K562 (cell line): ENCODE results near the gene ARHGEF9. TPM values are rescaled to one million over a fixed set of nuclear protein-coding genes. Genes with fewer than 3 reads are reported as not detected.

Experiments used
- ATAC-seq: fragments of 200-7000 bp; cut with Tn5 transposase; 3 replicates; pipeline ENCODE4 v1.9.1; 2020; ENCODE audit warnings: moderate library complexity
- BruUV-seq: library from RNA; stranded (reverse); fragments of 400-500 nt; replicated peaks from 2 replicates; lab custom pipeline; 2021; lab: Mats Ljungman, UMichigan
- CTCF ChIA-PET: fragments of 300-600 bp; formaldehyde crosslinking; extraction: SDS; loops from one replicate; lab custom pipeline; 2021; ENCODE audit warnings: low intra/inter-chr PET ratio; lab: Yijun Ruan, JAX
- POLR2A ChIA-PET: fragments of 300-600, 350-650 bp; sonication (Branson Sonifier 250); formaldehyde crosslinking; extraction: SDS; loops from one replicate; lab custom pipeline; 2021; ENCODE audit warnings: antibody characterized with exemption, inconsistent platforms; lab: Yijun Ruan, JAX
- DNase-seq, 4 experiments: peaks; one replicate each; pipeline versions ENCODE4 v3.0.0 to v3.0.0-alpha.2; 2011 to 2018; ENCODE audit warnings: low spot score in 3 of 4, mixed read lengths in 3 of 4; ENCODE audit errors: extremely low read depth in 1 of 4
- FAIRE-seq: peaks from 2 replicates; lab custom pipeline; 2011; peaks lifted over from hg19 to GRCh38; lab: Jason Lieb, UNC
- H2AFZ ChIP-seq: 2 replicates; pipeline ENCODE4 v1.6.0; 2011; ENCODE audit warnings: low read depth, low read length, control low read depth, inconsistent platforms
- H3K27ac ChIP-seq: fragments of 200-600 bp; 3 replicates; pipeline ENCODE4 v1.8.0; 2011; ENCODE audit warnings: low read depth, mild to moderate bottlenecking, control low read depth, inconsistent platforms, low read length, moderate library complexity, mixed read lengths; ENCODE audit errors: extremely low read depth
- H3K27me3 ChIP-seq, 2 experiments: fragments of 300-600 bp in 1 of 2; 2 replicates in 1 of 2; 3 replicates in 1 of 2; pipeline versions ENCODE4 v1.6.0 to v1.8.0; 2011; ENCODE audit warnings: inconsistent platforms in 2 of 2, low read length in 2 of 2, mild to moderate bottlenecking in 1 of 2, mixed read lengths in 1 of 2, moderate library complexity in 1 of 2; ENCODE audit not compliant: control insufficient read depth in 2 of 2, insufficient read depth in 2 of 2
- H3K36me3 ChIP-seq: fragments of 300-600 bp; 3 replicates; pipeline ENCODE4 v1.8.0; 2011; ENCODE audit warnings: mild to moderate bottlenecking, low read length, inconsistent platforms; ENCODE audit not compliant: control insufficient read depth, insufficient read depth
- H3K4me1 ChIP-seq, 2 experiments: fragments of 200-600 bp in 1 of 2; replicated peaks in 1 of 2; 2 replicates in 1 of 2; 3 replicates in 1 of 2; pipeline versions ENCODE4 v1.5.1 to v1.8.0; 2011; ENCODE audit warnings: inconsistent platforms in 2 of 2, low read length in 2 of 2, mild to moderate bottlenecking in 1 of 2, mixed read lengths in 1 of 2, moderate library complexity in 1 of 2; ENCODE audit not compliant: control insufficient read depth in 2 of 2, insufficient read depth in 2 of 2
- H3K4me2 ChIP-seq: 2 replicates; pipeline ENCODE4 v1.6.1; 2011; ENCODE audit warnings: low read length, control low read depth, inconsistent platforms, mixed read lengths; ENCODE audit not compliant: insufficient read depth
- H3K4me3 ChIP-seq: fragments of 200-600 bp; sonication (generic), shearing (Covaris generic); 2 replicates; pipeline ENCODE4 v1.5.1; 2016; ENCODE audit warnings: control low read depth, inconsistent platforms
- H3K79me2 ChIP-seq: fragments of 200-600 bp; 3 replicates; pipeline ENCODE4 v1.8.0; 2011; ENCODE audit warnings: low read length, inconsistent platforms; ENCODE audit not compliant: control insufficient read depth, insufficient read depth
- H3K9ac ChIP-seq, 2 experiments: 2 replicates each; pipeline versions ENCODE4 v1.6.0 to v1.6.1; 2011; ENCODE audit warnings: low read depth in 2 of 2, low read length in 2 of 2, control low read depth in 1 of 2, inconsistent platforms in 1 of 2, mild to moderate bottlenecking in 1 of 2, mixed read lengths in 1 of 2; ENCODE audit not compliant: insufficient read depth in 1 of 2
- H3K9me1 ChIP-seq: one replicate; pipeline ENCODE4 v1.6.0; 2011; ENCODE audit warnings: inconsistent platforms, mild to moderate bottlenecking, low read length, moderate library complexity; ENCODE audit not compliant: control insufficient read depth, insufficient read depth
- H3K9me3 ChIP-seq: replicated peaks from 2 replicates; pipeline ENCODE4 v1.5.1; 2011; ENCODE audit warnings: low read depth, low read length, inconsistent platforms; ENCODE audit not compliant: control insufficient read depth, insufficient read depth
- H4K20me1 ChIP-seq: replicated peaks from 2 replicates; pipeline ENCODE4 v1.6.1; 2011; ENCODE audit warnings: low read length, inconsistent platforms, mixed read lengths; ENCODE audit not compliant: control insufficient read depth, insufficient read depth
- CEBPZ ChIP-seq: fragments of 150-350 bp; IDR thresholded peaks from 2 replicates; pipeline ENCODE4 v1.6.1; 2014; ENCODE audit warnings: low read depth, mild to moderate bottlenecking, low read length, borderline replicate concordance
- CHAMP1 ChIP-seq: fragments of 450-650 bp; IDR thresholded peaks from 2 replicates; pipeline ENCODE4 v1.6.1; 2016; ENCODE audit warnings: mild to moderate bottlenecking
- CHCHD3 ChIP-seq: fragments of 250-450 bp; sonication (Bioruptor Pico); IDR thresholded peaks from 2 replicates; pipeline ENCODE4 v2.1.2; 2022; ENCODE audit warnings: mild to moderate bottlenecking
- LCOR ChIP-seq: sonication (generic); formaldehyde crosslinking; IDR thresholded peaks from 2 replicates; pipeline ENCODE4 v1.8.0; 2022; ENCODE audit warnings: mild to moderate bottlenecking, missing genetic modification reagents
- NR2F6 ChIP-seq: fragments of 450-650 bp; formaldehyde crosslinking; IDR thresholded peaks from 2 replicates; pipeline ENCODE4 v1.4.0; 2020; ENCODE audit warnings: mild to moderate bottlenecking
- POLR3A ChIP-seq: IDR thresholded peaks from 2 replicates; pipeline ENCODE4 v1.6.1; 2011; ENCODE audit warnings: borderline replicate concordance, mild to moderate bottlenecking, moderate library complexity; ENCODE audit not compliant: insufficient read length, insufficient read depth; ENCODE audit errors: extremely low read depth
- ZBTB9 ChIP-seq: fragments of 450-650 bp; formaldehyde crosslinking; IDR thresholded peaks from 2 replicates; pipeline ENCODE4 v1.4.0; 2020; ENCODE audit warnings: mild to moderate bottlenecking, moderate library complexity
- ZNF311 ChIP-seq: fragments of 250-450 bp; sonication (Bioruptor Pico); IDR thresholded peaks from 2 replicates; pipeline ENCODE4 v1.4.0; 2020; ENCODE audit warnings: mild to moderate bottlenecking, moderate library complexity
- ZNF699 ChIP-seq: fragments of 250-450 bp; sonication (Bioruptor Pico); IDR thresholded peaks from 2 replicates; pipeline ENCODE4 v1.8.0; 2021; ENCODE audit warnings: mild to moderate bottlenecking, moderate library complexity; ENCODE audit not compliant: insufficient replicate concordance
- WGBS: fragments of 100-300 bp; shearing (Covaris generic); methylation state at CpG from one replicate; pipeline ENCODE4 v1.1.6; 2016; ENCODE audit warnings: low coverage, mixed read lengths; ENCODE audit not compliant: insufficient coverage; ENCODE audit errors: missing lambda C conversion rate; 5-methylcytosine and 5-hydroxymethylcytosine counted together
- in situ Hi-C: fragments of 300-500 bp; cut with MboI; formaldehyde crosslinking; loops from 4 replicates; pipeline ENCODE4 v1.15.0; 2018; ENCODE audit warnings: inconsistent platforms, mixed read lengths
- intact Hi-C: fragments of 100-400 bp; cut with micrococcal nuclease; formaldehyde crosslinking; loops from 2 replicates; pipeline ENCODE4 v1.14.2; 2022
- polyA plus RNA-seq, 8 experiments: library from polyadenylated mRNA; depleted of rRNA in 4 of 8; stranded (reverse) in 5 of 8; unstranded in 3 of 8; fragments of >200 nt; fragmentation: Nextera tagmentation in 2 of 8; fragmentation: Illumina TruSeq in 1 of 8; extraction: Ambion mirVana in 2 of 8; extraction: Trizol in 1 of 8; gene quantifications; 2 replicates each; pipeline versions ENCODE4 v1.2.1 to v1.2.3, GENCODE V29; 2011 to 2014; ENCODE audit warnings: inconsistent platforms in 1 of 8, missing spikeins in 1 of 8
- total RNA-seq, 7 experiments: library from RNA; depleted of rRNA in 6 of 7; stranded (reverse); fragments of >200 nt in 6 of 7; fragmentation: Illumina TruSeq in 2 of 7; extraction: Trizol in 2 of 7; gene quantifications; 2 replicates each; pipeline versions ENCODE4 v1.2.1 to v1.2.3, GENCODE V29; 2011 to 2021; ENCODE audit warnings: low replicate concordance in 1 of 7
- TF ChIP-seq, protein P1 (sequence below): sonication (generic); formaldehyde crosslinking; IDR thresholded peaks from 2 replicates; pipeline ENCODE4 v1.8.1; 2023; ENCODE audit warnings: mild to moderate bottlenecking, missing genetic modification reagents

The ARHGEF9 gene
- total and polyA plus RNA-seq, 9 of the 15 experiments (the other 6 are each of a cell fraction or from before 2014, with no cell fraction given) = 0.09 to 0.24 (median 0.15) TPM; not detected in 2

- TF ChIP-seq CEBPZ (no peak), CHCHD3 (CRISPR knock-in tag) (no peak)
- TF ChIP-seq, protein P1, sequence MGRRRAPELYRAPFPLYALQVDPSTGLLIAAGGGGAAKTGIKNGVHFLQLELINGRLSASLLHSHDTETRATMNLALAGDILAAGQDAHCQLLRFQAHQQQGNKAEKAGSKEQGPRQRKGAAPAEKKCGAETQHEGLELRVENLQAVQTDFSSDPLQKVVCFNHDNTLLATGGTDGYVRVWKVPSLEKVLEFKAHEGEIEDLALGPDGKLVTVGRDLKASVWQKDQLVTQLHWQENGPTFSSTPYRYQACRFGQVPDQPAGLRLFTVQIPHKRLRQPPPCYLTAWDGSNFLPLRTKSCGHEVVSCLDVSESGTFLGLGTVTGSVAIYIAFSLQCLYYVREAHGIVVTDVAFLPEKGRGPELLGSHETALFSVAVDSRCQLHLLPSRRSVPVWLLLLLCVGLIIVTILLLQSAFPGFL (CRISPR knock-in tag) = no peak
Measured at GRCh38 chrX:63738696-63739095, 46.3 kb downstream of the ARHGEF9 start (continued).

- no peaks in the 10 kb centered on the region for H3K9me1 ChIP-seq
- H3K4me1 ChIP-seq = no peaks in the 10 kb centered on the region
- no peak overlapping the region for H3K4me2 ChIP-seq
- no peaks in the 10 kb centered on the region for H3K79me2 ChIP-seq
- H2AFZ ChIP-seq = no peak overlapping the region
- POLR2A ChIA-PET = no interaction called here
- ATAC-seq = no peak
- H3K27me3 ChIP-seq = no peaks in the 10 kb centered on the region
- H3K9ac ChIP-seq = no peak overlapping the region
- DNase-seq = no peak
- in situ Hi-C loops = no loop called here
- intact Hi-C loops = no loop called here
- no peaks in the 10 kb centered on the region for H3K36me3 ChIP-seq
- BruUV-seq = no TSS peak
- no peaks in the 10 kb centered on the region for H3K9me3 ChIP-seq
- no peak for FAIRE-seq
- no peak overlapping the region for H3K4me3 ChIP-seq
- no peaks in the 10 kb centered on the region for H4K20me1 ChIP-seq
- WGBS = 0% methylated on average over 3 of the region's 3 CpGs
- no peak overlapping the region for H3K27ac ChIP-seq
- CTCF ChIA-PET = no interaction called here
- TF ChIP-seq CHAMP1 (no peak), ZBTB9 (CRISPR knock-in tag) (no peak), ZNF311 (CRISPR knock-in tag) (no peak), POLR3A (no peak), ZNF699 (CRISPR knock-in tag) (no peak), LCOR (CRISPR knock-in tag) (no peak), NR2F6 (CRISPR knock-in tag) (no peak)
Measured at GRCh38 chrX:63737131-63737921, 47.7 kb downstream of the ARHGEF9 start.
